AG09309 (cell line): ENCODE measurements around the gene RGN.
A peak's percentile ranks its signal among the peaks of the same experiment; 100 is the strongest.
"Not testable (repeated sequence)": the region's sequence is repeated elsewhere in the genome, so short reads cannot be mapped to it uniquely, and the experiment has no call there.

Experiments
- DNase-seq: peaks from one replicate; pipeline ENCODE4 v3.0.0-alpha.2; 2010; ENCODE audit warnings: low read depth
- H3K4me3 ChIP-seq: 2 replicates; pipeline ENCODE4 v1.5.1; 2011; ENCODE audit warnings: mild to moderate bottlenecking, low read depth, low read length, moderate library complexity; ENCODE audit not compliant: control insufficient read depth
- CTCF ChIP-seq: IDR thresholded peaks from 2 replicates; pipeline ENCODE4 v1.5.1; 2011; ENCODE audit warnings: mild to moderate bottlenecking, low read depth, low read length, inconsistent platforms; ENCODE audit not compliant: insufficient read depth, control insufficient read depth; ENCODE audit errors: missing control alignments

RGN gene

GRCh38 chrX:47129157-47129898, 51.1 kb downstream of the RGN start:
- TF ChIP-seq CTCF, result no peak
- peak overlapping the region; percentile 56 for H3K4me3 ChIP-seq

GRCh38 chrX:47129899-47130358, 51.7 kb downstream of the RGN start:
- DNase-seq, result no peak
- H3K4me3 ChIP-seq, result peak overlapping the region; percentile 56
- no peak for TF ChIP-seq CTCF

More at GRCh38 chrX:47129157-47129898, 51.1 kb downstream of the RGN start:
- peak; percentile 91 for DNase-seq

GRCh38 chrX:47133493-47133892, 55.2 kb downstream of the RGN start:
- no peak for DNase-seq

GRCh38 chrX:47135650-47136049, 57.4 kb downstream of the RGN start:
- not testable (repeated sequence) for H3K4me3 ChIP-seq, DNase-seq

More at GRCh38 chrX:47133493-47133892, 55.2 kb downstream of the RGN start:
- TF ChIP-seq CTCF, result no peak
- no peak overlapping the region for H3K4me3 ChIP-seq

GRCh38 chrX:47138171-47138570, 59.9 kb downstream of the RGN start:
- DNase-seq, result no peak
- H3K4me3 ChIP-seq, result no peak overlapping the region
- no peak for TF ChIP-seq CTCF
